Testis (tissue), 2 donors: ENCODE measurements around the gene C1QL2.

Source experiments
- CTCF ChIP-seq, 3 experiments: fragments of 450-650 bp in 2 of 3; fragments of 200-600 bp in 1 of 3; sonication (generic) in 1 of 3; IDR thresholded peaks; one replicate each; pipeline ENCODE4 v1.5.1; 2016 to 2019; ENCODE audit warnings: antibody characterized with exemption in 3 of 3, mild to moderate bottlenecking in 2 of 3, moderate library complexity in 1 of 3
- POLR2A ChIP-seq: fragments of 450-650 bp; IDR thresholded peaks from one replicate; pipeline ENCODE4 v1.6.1; 2017; ENCODE audit warnings: antibody characterized with exemption, mild to moderate bottlenecking, moderate library complexity

GRCh38 chr2:119122663-119123062 is 35.9 kb downstream of the C1QL2 start:
- TF ChIP-seq CTCF (IDR thresholded peaks at IDR 0.05) = no peak
- TF ChIP-seq POLR2A = no peak
